Smooth muscle cell (in vitro differentiated cells): ENCODE results near the gene CCL13. TPM values are rescaled to one million over a fixed set of nuclear protein-coding genes. Genes with fewer than 3 reads are reported as not detected.

Source experiments
- DNase-seq: peaks from one replicate; lab custom pipeline; 2025; ENCODE audit not compliant: unreplicated experiment; lab: John Stamatoyannopoulos, UW
- H2AFZ ChIP-seq: fragments of 200-600 bp; sonication (generic); 2 replicates; pipeline ENCODE4 v1.6.0; 2016; ENCODE audit warnings: antibody characterized with exemption, low read depth, mild to moderate bottlenecking
- H3F3A ChIP-seq: fragments of 200-600 bp; sonication (generic); 2 replicates; pipeline ENCODE4 v1.6.0; 2017; ENCODE audit warnings: antibody characterized with exemption, low read depth
- H3K27ac ChIP-seq: fragments of 200-600 bp; sonication (generic); 2 replicates; pipeline ENCODE4 v1.5.1; 2016; ENCODE audit warnings: low read depth, mild to moderate bottlenecking
- H3K27me3 ChIP-seq: fragments of 200-600 bp; sonication (generic); 2 replicates; pipeline ENCODE4 v1.6.1; 2016; ENCODE audit warnings: low read depth, mild to moderate bottlenecking
- H3K36me3 ChIP-seq: fragments of 200-600 bp; sonication (generic); 2 replicates; pipeline ENCODE4 v1.5.1; 2016; ENCODE audit warnings: low read depth
- H3K4me1 ChIP-seq: fragments of 200-600 bp; sonication (generic); 2 replicates; pipeline ENCODE4 v1.5.1; 2016; ENCODE audit warnings: low read depth
- H3K4me2 ChIP-seq: fragments of 200-600 bp; sonication (generic); 2 replicates; pipeline ENCODE4 v1.6.0; 2016; ENCODE audit warnings: mild to moderate bottlenecking
- H3K4me3 ChIP-seq: fragments of 200-600 bp; sonication (generic); 2 replicates; pipeline ENCODE4 v1.5.1; 2016; ENCODE audit warnings: mild to moderate bottlenecking
- H3K79me2 ChIP-seq: fragments of 200-600 bp; sonication (generic); 2 replicates; pipeline ENCODE4 v1.6.0; 2016; ENCODE audit warnings: low read depth, mild to moderate bottlenecking
- H3K9ac ChIP-seq: fragments of 200-600 bp; sonication (generic); 2 replicates; pipeline ENCODE4 v1.6.0; 2016; ENCODE audit warnings: low read depth
- H3K9me3 ChIP-seq: fragments of 200-600 bp; sonication (generic); replicated peaks from 2 replicates; pipeline ENCODE4 v1.5.1; 2016; ENCODE audit warnings: low read depth
- H4K20me1 ChIP-seq: fragments of 200-600 bp; sonication (generic); 2 replicates; pipeline ENCODE4 v1.6.0; 2016; ENCODE audit warnings: low read depth
- CTCF ChIP-seq: fragments of 200-600 bp; sonication (generic); IDR thresholded peaks from 2 replicates; pipeline ENCODE4 v1.5.1; 2017; ENCODE audit warnings: borderline replicate concordance, mild to moderate bottlenecking, antibody characterized with exemption; ENCODE audit not compliant: insufficient read depth, poor library complexity, severe bottlenecking
- WGBS: methylation state at CpG from one replicate; pipeline ENCODE4 v1.1.7; 2016; ENCODE audit warnings: low lambda C conversion rate; 5-methylcytosine and 5-hydroxymethylcytosine counted together
- polyA plus RNA-seq: library from polyadenylated mRNA; unstranded; fragments of >200 nt; fragmentation: Nextera tagmentation; extraction: Ambion mirVana; gene quantifications from 2 replicates; pipeline ENCODE4 v1.2.1, GENCODE V29; 2016
- total RNA-seq: library from RNA; depleted of rRNA; stranded (reverse); fragments of >200 nt; gene quantifications from 2 replicates; pipeline ENCODE4 v1.2.3, GENCODE V29; 2014

The CCL13 gene
- total and polyA plus RNA-seq, 2 experiments from 2014 or later = not detected

DNA sequence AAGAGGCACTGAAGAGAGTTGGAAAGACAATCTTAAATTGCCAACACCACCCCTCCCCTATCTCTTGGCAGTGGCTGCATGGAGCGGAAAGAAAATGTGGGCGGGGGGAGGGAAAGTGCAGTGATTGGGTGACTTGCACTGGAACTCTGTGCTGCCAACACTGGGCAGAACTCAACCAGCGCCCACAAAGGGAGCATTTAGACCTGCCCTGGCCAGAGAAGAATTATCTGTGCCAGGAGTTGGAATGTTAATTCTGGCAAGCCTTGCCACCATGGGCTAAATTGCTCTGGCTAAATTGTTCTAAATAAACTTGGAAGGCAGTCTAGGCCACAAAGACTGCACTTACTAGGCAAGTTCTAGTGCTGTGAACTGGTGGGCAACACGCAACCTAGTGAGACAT is 6.5 kb upstream of the CCL13 start:
- Histone ChIP-seq H3K9ac (no peak overlapping the region), H3K4me1 (no peaks in the 10 kb centered on the region), H2AFZ (no peak overlapping the region), H4K20me1 (no peaks in the 10 kb centered on the region), H3K36me3 (no peaks in the 10 kb centered on the region), H3K79me2 (no peaks in the 10 kb centered on the region), H3K4me2 (no peak overlapping the region), H3K27me3 (no peaks in the 10 kb centered on the region), H3K4me3 (no peak overlapping the region), H3K27ac (no peak overlapping the region), H3F3A (no peaks in the 10 kb centered on the region), H3K9me3 (no peaks in the 10 kb centered on the region)
- 77% methylated on average over 4 of the region's 4 CpGs for WGBS
- DNase-seq = no peak
- no peak for TF ChIP-seq CTCF

GRCh38 chr17:34351096-34351495 is 5.2 kb upstream of the CCL13 start:
- Histone ChIP-seq H3K27me3 (no peaks in the 10 kb centered on the region), H3F3A (no peaks in the 10 kb centered on the region), H3K36me3 (no peaks in the 10 kb centered on the region), H4K20me1 (no peaks in the 10 kb centered on the region), H3K79me2 (no peaks in the 10 kb centered on the region), H3K4me2 (no peak overlapping the region), H3K4me1 (no peaks in the 10 kb centered on the region), H3K27ac (no peak overlapping the region), H3K9ac (no peak overlapping the region), H3K4me3 (no peak overlapping the region), H2AFZ (no peak overlapping the region), H3K9me3 (no peaks in the 10 kb centered on the region)
- 63% methylated on average over 1 of the region's 1 CpG for WGBS
- no peak for DNase-seq
- no peak for TF ChIP-seq CTCF

- Histone ChIP-seq H3K27me3 (no peaks in the 10 kb centered on the region), H3K27ac (no peak overlapping the region), H3F3A (no peaks in the 10 kb centered on the region), H3K36me3 (no peaks in the 10 kb centered on the region), H3K79me2 (no peaks in the 10 kb centered on the region), H3K4me3 (no peak overlapping the region), H2AFZ (no peak overlapping the region), H4K20me1 (no peaks in the 10 kb centered on the region), H3K9ac (no peak overlapping the region), H3K4me2 (no peak overlapping the region), H3K9me3 (no peaks in the 10 kb centered on the region), H3K4me1 (no peaks in the 10 kb centered on the region)
- DNase-seq = no peak
- no peak for TF ChIP-seq CTCF
These were observed 4.1 kb upstream of the CCL13 start for GRCh38 chr17:34352191-34352590.

DNA sequence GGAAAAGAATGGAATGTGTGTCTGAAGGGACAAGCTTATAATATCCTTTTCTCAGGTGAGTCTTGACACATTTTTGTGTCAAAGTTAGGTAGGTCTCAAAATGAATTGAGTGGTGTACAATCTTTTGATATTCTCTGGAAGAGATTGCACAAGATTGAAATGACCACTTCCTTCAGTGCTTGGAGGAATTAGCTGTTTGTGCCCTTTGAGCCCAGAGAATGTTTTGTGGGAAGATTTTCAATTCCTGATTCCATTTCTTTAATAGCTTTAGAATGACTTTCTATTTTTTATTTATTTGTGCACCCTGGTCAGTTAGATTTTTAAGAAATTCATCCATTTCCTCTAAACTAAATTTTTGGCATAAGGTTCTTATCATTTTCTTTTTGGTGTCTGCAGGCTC is 1.6 kb upstream of the CCL13 start:
- DNase-seq = no peak
- no peak overlapping the region for H2AFZ ChIP-seq
- no peaks in the 10 kb centered on the region for H3K27me3 ChIP-seq
- no peaks in the 10 kb centered on the region for H3K9me3 ChIP-seq
- no peaks in the 10 kb centered on the region for H3K79me2 ChIP-seq
- TF ChIP-seq CTCF = no peak
- H3F3A ChIP-seq = no peaks in the 10 kb centered on the region
- H3K9ac ChIP-seq = no peak overlapping the region
- H3K4me1 ChIP-seq = no peaks in the 10 kb centered on the region
- no peak overlapping the region for H3K4me2 ChIP-seq
- no peaks in the 10 kb centered on the region for H3K36me3 ChIP-seq
- H4K20me1 ChIP-seq = no peaks in the 10 kb centered on the region
- H3K27ac ChIP-seq = no peak overlapping the region
- H3K4me3 ChIP-seq = no peak overlapping the region
